ENCODE results near the gene SEC14L2. TPM values are rescaled to one million over a fixed set of nuclear protein-coding genes. Genes with fewer than 3 reads are reported as not detected.

Gene SEC14L2
- total and polyA plus RNA-seq, 10 of the 15 experiments (the other 5 are each of a cell fraction or from before 2014, with no cell fraction given) = 0.08 to 4.0 (median 0.48) TPM

GRCh38 chr22:30408388-30409102, 11.7 kb downstream of the SEC14L2 start (continued):
- no peak for TF ChIP-seq RFX5 (IDR thresholded peaks at IDR 0.05; ENCODE audit: low read depth, low read length)
- TF ChIP-seq HDAC2 (IDR thresholded peaks at IDR 0.05) = no peak
- no peak for TF ChIP-seq ZNF384 (IDR thresholded peaks at IDR 0.05; ENCODE audit: borderline replicate concordance, low read depth, low read length)

- H2AFZ ChIP-seq (ENCODE audit: control insufficient read depth, low read depth, low read length) = no peak overlapping the region
- in situ Hi-C loops (cut with MboI) = no loop called here
- ChIA-PET POLR2A (interaction anchor here (0.8 to 2.9 kb wide), 3 partner anchors 10 to 15 kb away, joined by 3 to 19 read pairs (median 11); partner anchors contain the start of gene SEC14L2), CTCF (interaction anchor here (1.1 to 2.8 kb wide), 3 partner anchors 10 to 123 kb away, joined by 3 to 11 read pairs (median 9); partner anchors contain the start of gene CASTOR1), RAD21 (ENCODE audit: unreplicated experiment) (interaction anchor here (1.8 kb wide), 1 partner anchor 19 kb away, joined by 4 read pairs; no protein-coding TSS in a partner anchor), SMC1A (ENCODE audit: uncharacterized antibody, unreplicated experiment) (interaction anchor here (1.4 to 2.3 kb wide), 2 partner anchors 10 to 11 kb away, joined by 5 to 13 read pairs; no protein-coding TSS in a partner anchor)
- WGBS (ENCODE audit: insufficient coverage, insufficient replicate concordance, low lambda C conversion rate, missing lambda C conversion rate) = 64% methylated on average over 3 of the region's 3 CpGs
- H3K79me2 ChIP-seq (ENCODE audit: control insufficient read depth, insufficient read depth, low read length) = no peaks in the 10 kb centered on the region
- no peaks in the 10 kb centered on the region; a peak in 1 of 4 replicates for H3K36me3 ChIP-seq (ENCODE audit: control insufficient read depth in 2 of 2, insufficient read depth in 2 of 2, low read length in 1 of 2)
- H3K4me3 ChIP-seq = no peak overlapping the region
- no peaks in the 10 kb centered on the region for H3K9me3 ChIP-seq (replicated peaks; ENCODE audit: control insufficient read depth, insufficient read depth, low read length)
- no peaks in the 10 kb centered on the region for H3K4me1 ChIP-seq (ENCODE audit: control insufficient read depth, insufficient read depth, low read length)
- H3K27ac ChIP-seq (ENCODE audit: control insufficient read depth, insufficient read depth) = no peak overlapping the region
- FAIRE-seq (no peak), ATAC-seq (no peak), DNase-seq (ENCODE audit: low read depth, low spot score) (no peak)
- H3K9ac ChIP-seq (ENCODE audit: control insufficient read depth, insufficient read depth, low read length) = no peak overlapping the region
- H3K27me3 ChIP-seq (replicated peaks in 1 of 2; ENCODE audit: control insufficient read depth in 2 of 2, insufficient read depth in 2 of 2, low read length in 1 of 2) = no peaks in the 10 kb centered on the region
- H4K20me1 ChIP-seq (ENCODE audit: control insufficient read depth, insufficient read depth) = no peaks in the 10 kb centered on the region
- intact Hi-C loops (cut with micrococcal nuclease; ENCODE audit: unreplicated experiment) = no loop called here
- H3K4me2 ChIP-seq (ENCODE audit: control insufficient read depth, insufficient read depth) = no peak overlapping the region
- TF ChIP-seq TARDBP (IDR thresholded peaks at IDR 0.05; ENCODE audit: borderline replicate concordance) (no peak), CREB1 (IDR thresholded peaks at IDR 0.05; ENCODE audit: low read depth) (no peak), NFXL1 (IDR thresholded peaks at IDR 0.05; ENCODE audit: borderline replicate concordance) (0 out of 2 replicates have a peak, but pooled peaks have one; percentile 71), PKNOX1 (IDR thresholded peaks at IDR 0.05) (no peak)
- BruUV-seq (replicated peaks) = no TSS peak
Measured at GRCh38 chr22:30411780-30412179, 15.0 kb downstream of the SEC14L2 start.

All from GM12878 (cell line).